ENCODE data around the gene STK39. TPM values are rescaled to one million over a fixed set of nuclear protein-coding genes. Genes with fewer than 3 reads are reported as not detected.

The STK39 gene
- total and polyA plus RNA-seq, 2 experiments from 2014 or later: 32.7 to 51.7 TPM

- Histone ChIP-seq H3K27me3 (no peaks in the 10 kb centered on the region), H3K9me3 (ENCODE audit: low read depth) (no peaks in the 10 kb centered on the region), H3K27ac (no peak overlapping the region), H3K36me3 (peaks cover 12% of the 10 kb centered on the region), H3K4me3 (no peak overlapping the region), H3K4me1 (ENCODE audit: low read depth) (peaks cover 4% of the 10 kb centered on the region)
- DNase-seq (ENCODE audit: low read depth in 1 of 2, low spot score in 1 of 2): no peak
- TF ChIP-seq, protein P1, sequence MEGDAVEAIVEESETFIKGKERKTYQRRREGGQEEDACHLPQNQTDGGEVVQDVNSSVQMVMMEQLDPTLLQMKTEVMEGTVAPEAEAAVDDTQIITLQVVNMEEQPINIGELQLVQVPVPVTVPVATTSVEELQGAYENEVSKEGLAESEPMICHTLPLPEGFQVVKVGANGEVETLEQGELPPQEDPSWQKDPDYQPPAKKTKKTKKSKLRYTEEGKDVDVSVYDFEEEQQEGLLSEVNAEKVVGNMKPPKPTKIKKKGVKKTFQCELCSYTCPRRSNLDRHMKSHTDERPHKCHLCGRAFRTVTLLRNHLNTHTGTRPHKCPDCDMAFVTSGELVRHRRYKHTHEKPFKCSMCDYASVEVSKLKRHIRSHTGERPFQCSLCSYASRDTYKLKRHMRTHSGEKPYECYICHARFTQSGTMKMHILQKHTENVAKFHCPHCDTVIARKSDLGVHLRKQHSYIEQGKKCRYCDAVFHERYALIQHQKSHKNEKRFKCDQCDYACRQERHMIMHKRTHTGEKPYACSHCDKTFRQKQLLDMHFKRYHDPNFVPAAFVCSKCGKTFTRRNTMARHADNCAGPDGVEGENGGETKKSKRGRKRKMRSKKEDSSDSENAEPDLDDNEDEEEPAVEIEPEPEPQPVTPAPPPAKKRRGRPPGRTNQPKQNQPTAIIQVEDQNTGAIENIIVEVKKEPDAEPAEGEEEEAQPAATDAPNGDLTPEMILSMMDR (IDR thresholded peaks at IDR 0.05; ENCODE audit: low read depth, low read length): peak; percentile 7
Observed at GRCh38 chr2:168160897-168161296, 86.5 kb downstream of the STK39 start.

GRCh38 chr2:168159754-168160585, 87.4 kb downstream of the STK39 start:
- H3K4me3 ChIP-seq: no peak overlapping the region
- TF ChIP-seq, protein P1 (IDR thresholded peaks at IDR 0.05; ENCODE audit: low read depth, low read length): no peak
- H3K27me3 ChIP-seq: no peaks in the 10 kb centered on the region
- DNase-seq (ENCODE audit: low read depth in 1 of 2, low spot score in 1 of 2): no peak
- peaks cover 12% of the 10 kb centered on the region for H3K36me3 ChIP-seq
- H3K27ac ChIP-seq: no peak overlapping the region
- no peaks in the 10 kb centered on the region for H3K9me3 ChIP-seq (ENCODE audit: low read depth)
- no peaks in the 10 kb centered on the region for H3K4me1 ChIP-seq (ENCODE audit: low read depth)

DNA sequence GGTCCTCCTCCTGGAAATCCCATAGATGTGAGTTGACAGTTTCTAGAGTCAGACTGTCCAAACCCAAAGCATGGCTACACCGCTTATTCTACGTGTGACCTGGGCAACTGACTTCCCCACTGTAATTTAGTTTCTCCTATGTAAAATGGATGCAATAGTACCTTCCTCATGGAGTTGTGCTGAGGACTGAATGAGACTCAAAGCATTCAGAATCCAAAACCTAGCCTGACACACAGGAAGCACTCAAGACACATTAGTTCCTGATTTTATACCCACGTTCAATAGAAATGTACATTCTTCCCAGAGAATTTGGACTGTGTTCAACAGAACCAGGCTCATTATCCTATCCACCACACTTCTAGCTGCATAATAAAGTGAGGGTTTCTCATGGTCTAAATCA, 88.8 kb downstream of the STK39 start:
- H3K4me3 ChIP-seq: no peak overlapping the region
- H3K36me3 ChIP-seq: peaks cover 6% of the 10 kb centered on the region
- no peak overlapping the region for H3K27ac ChIP-seq
- no peaks in the 10 kb centered on the region for H3K9me3 ChIP-seq (ENCODE audit: low read depth)
- H3K4me1 ChIP-seq (ENCODE audit: low read depth): no peaks in the 10 kb centered on the region
- no peaks in the 10 kb centered on the region for H3K27me3 ChIP-seq
- DNase-seq (ENCODE audit: low read depth in 1 of 2, low spot score in 1 of 2): no peak
- TF ChIP-seq, protein P1 (IDR thresholded peaks at IDR 0.05; ENCODE audit: low read depth, low read length): no peak

DNA sequence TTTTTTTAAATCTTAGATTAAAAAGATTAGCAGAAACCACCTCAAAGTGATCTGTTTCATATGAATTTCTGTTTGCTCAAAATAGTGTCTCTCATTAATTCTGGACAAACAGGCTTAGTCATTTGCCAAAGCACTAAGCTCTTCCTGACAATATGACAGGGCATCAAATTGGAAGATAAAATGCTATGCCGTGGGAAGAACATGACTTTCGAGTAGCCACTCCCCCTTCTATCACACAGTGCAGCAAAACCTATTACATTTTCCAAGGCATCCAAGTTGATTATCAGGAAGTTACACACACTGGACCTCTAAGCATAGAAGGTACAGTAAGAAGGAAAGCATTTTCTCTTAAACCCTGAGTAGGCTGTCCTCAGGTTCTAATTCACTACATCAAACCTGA, 89.5 kb downstream of the STK39 start:
- Histone ChIP-seq H3K4me3 (no peak overlapping the region), H3K27ac (no peak overlapping the region), H3K4me1 (ENCODE audit: low read depth) (no peaks in the 10 kb centered on the region), H3K27me3 (no peaks in the 10 kb centered on the region), H3K9me3 (ENCODE audit: low read depth) (no peaks in the 10 kb centered on the region), H3K36me3 (peaks cover under 1% of the 10 kb centered on the region)
- TF ChIP-seq, protein P1 (IDR thresholded peaks at IDR 0.05; ENCODE audit: low read depth, low read length): no peak
- peak in 1 of 2 donors; percentile 39 for DNase-seq (ENCODE audit: low read depth in 1 of 2, low spot score in 1 of 2)

DNA sequence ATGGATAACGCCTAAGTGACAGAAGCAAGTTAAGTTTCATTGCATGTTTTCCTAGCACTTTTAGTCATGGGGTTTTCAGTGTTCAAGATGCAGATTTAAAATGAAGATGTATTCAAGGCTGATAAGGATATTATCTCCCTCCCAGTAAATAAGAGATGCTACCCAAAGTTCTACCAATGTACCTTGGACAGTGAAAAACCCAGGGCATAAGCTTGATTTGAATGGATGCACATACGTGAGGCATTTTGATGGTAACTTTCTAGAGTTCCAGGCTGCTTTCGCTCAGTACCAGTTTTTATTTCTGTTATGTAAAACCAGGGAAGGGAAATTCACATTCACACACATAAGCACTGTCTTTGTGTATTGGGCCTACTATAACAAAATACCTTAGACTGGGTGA, 90.3 kb downstream of the STK39 start:
- H3K4me3 ChIP-seq: no peak overlapping the region

More for the DNA sequence above, 90.3 kb downstream of the STK39 start:
- TF ChIP-seq, protein P1 (IDR thresholded peaks at IDR 0.05; ENCODE audit: low read depth, low read length): no peak
- no peaks in the 10 kb centered on the region for H3K27me3 ChIP-seq
- H3K36me3 ChIP-seq: no peaks in the 10 kb centered on the region
- DNase-seq (ENCODE audit: low read depth in 1 of 2, low spot score in 1 of 2): no peak
- H3K4me1 ChIP-seq (ENCODE audit: low read depth): no peaks in the 10 kb centered on the region
- no peak overlapping the region for H3K27ac ChIP-seq
- H3K9me3 ChIP-seq (ENCODE audit: low read depth): no peaks in the 10 kb centered on the region

Data from cardiac muscle cell (in vitro differentiated cells and primary cell).